Measurements from ENCODE around the gene TMEM174. TPM values are rescaled to one million over a fixed set of nuclear protein-coding genes. Genes with fewer than 3 reads are reported as not detected.

The TMEM174 gene
- total and polyA plus RNA-seq, 2 donors (not counting 1 experiment from before 2014, with no cell fraction given) = not detected

DNA sequence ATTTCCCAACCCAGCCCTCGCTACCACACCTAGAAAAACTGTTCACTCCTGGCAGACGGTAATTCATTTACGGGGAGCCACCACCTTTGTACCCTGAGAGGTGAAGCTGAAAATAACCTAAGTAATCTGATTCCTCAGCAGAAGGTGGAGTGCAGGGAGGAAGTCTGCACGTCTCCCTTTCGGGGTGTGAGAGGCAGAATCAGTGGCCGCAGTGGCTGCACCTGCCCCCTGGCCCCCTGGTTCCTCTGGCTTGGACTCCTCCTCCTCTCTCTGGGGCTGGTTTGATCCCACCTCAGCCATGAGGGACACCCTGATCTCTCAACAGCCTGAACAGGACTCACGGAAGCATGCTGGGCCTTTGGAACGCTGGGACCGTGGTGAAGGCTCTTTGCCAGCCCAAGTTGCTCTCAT, 10.5 kb downstream of the TMEM174 start:
- Histone ChIP-seq H3K9me3 (ENCODE audit: control insufficient read depth, insufficient read depth, low read depth, low read length) (no peaks in the 10 kb centered on the region), H3K27ac (ENCODE audit: insufficient read depth, low read length) (no peak overlapping the region), H2AFZ (ENCODE audit: low read length) (no peak overlapping the region), H4K20me1 (ENCODE audit: control insufficient read depth, extremely low read depth, insufficient read depth, low read length) (no peaks in the 10 kb centered on the region), H3K36me3 (ENCODE audit: control insufficient read depth, insufficient read depth, low read length) (no peaks in the 10 kb centered on the region), H3K27me3 (ENCODE audit: control insufficient read depth, insufficient read depth, low read length) (no peaks in the 10 kb centered on the region), H3K4me2 (ENCODE audit: extremely low read depth, insufficient read depth, low read length) (no peak overlapping the region), H3K9ac (ENCODE audit: insufficient read depth, low read length) (no peak overlapping the region), H3K79me2 (ENCODE audit: control insufficient read depth, insufficient read depth, low read length) (no peaks in the 10 kb centered on the region), H3K4me1 (ENCODE audit: control insufficient read depth, extremely low read depth, insufficient read depth, low read length) (no peaks in the 10 kb centered on the region), H3K4me3 (replicated peaks in 1 of 4; ENCODE audit: control extremely low read depth in 1 of 4, insufficient read depth in 1 of 4, low read depth in 3 of 4, low read length in 4 of 4) (no peak overlapping the region)
- no peak for DNase-seq (ENCODE audit: low read depth in 2 of 2)
- TF ChIP-seq EZH2 (IDR thresholded peaks at IDR 0.05; ENCODE audit: low read length, missing control alignments) = no peak
- TF ChIP-seq, protein P1, sequence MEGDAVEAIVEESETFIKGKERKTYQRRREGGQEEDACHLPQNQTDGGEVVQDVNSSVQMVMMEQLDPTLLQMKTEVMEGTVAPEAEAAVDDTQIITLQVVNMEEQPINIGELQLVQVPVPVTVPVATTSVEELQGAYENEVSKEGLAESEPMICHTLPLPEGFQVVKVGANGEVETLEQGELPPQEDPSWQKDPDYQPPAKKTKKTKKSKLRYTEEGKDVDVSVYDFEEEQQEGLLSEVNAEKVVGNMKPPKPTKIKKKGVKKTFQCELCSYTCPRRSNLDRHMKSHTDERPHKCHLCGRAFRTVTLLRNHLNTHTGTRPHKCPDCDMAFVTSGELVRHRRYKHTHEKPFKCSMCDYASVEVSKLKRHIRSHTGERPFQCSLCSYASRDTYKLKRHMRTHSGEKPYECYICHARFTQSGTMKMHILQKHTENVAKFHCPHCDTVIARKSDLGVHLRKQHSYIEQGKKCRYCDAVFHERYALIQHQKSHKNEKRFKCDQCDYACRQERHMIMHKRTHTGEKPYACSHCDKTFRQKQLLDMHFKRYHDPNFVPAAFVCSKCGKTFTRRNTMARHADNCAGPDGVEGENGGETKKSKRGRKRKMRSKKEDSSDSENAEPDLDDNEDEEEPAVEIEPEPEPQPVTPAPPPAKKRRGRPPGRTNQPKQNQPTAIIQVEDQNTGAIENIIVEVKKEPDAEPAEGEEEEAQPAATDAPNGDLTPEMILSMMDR (conservative IDR thresholded peaks at IDR 0.05 in 1 of 2, IDR thresholded peaks at IDR 0.05 in 1 of 2; ENCODE audit: low read depth in 1 of 2, low read length in 2 of 2) = no peak

DNA sequence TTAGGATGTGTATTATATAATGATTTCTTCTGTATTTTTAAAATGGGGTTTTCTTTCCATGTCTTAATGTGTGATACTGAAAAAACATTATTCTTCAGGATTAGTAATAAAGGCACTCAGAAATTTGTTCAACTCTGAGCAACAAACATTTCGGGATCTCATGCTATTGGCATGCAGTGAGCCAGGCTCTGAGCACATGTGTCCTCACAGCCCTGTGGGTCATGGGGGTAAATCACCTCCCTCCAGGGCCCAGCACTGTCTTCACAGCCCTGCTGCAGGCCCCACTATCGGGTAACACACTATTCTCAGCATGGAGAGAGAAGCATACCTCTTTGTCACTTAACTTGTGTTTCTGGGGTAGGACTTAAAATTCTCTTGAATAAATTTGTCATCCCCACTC, 14.0 kb downstream of the TMEM174 start:
- Histone ChIP-seq H3K36me3 (ENCODE audit: control insufficient read depth, insufficient read depth, low read length) (no peaks in the 10 kb centered on the region), H4K20me1 (ENCODE audit: control insufficient read depth, extremely low read depth, insufficient read depth, low read length) (no peaks in the 10 kb centered on the region), H3K9me3 (ENCODE audit: control insufficient read depth, insufficient read depth, low read depth, low read length) (no peaks in the 10 kb centered on the region), H3K4me3 (replicated peaks in 1 of 4; ENCODE audit: control extremely low read depth in 1 of 4, insufficient read depth in 1 of 4, low read depth in 3 of 4, low read length in 4 of 4) (no peak overlapping the region), H3K4me1 (ENCODE audit: control insufficient read depth, extremely low read depth, insufficient read depth, low read length) (peaks cover 13% of the 10 kb centered on the region), H2AFZ (ENCODE audit: low read length) (no peak overlapping the region), H3K27me3 (ENCODE audit: control insufficient read depth, insufficient read depth, low read length) (peaks cover 3% of the 10 kb centered on the region), H3K9ac (ENCODE audit: insufficient read depth, low read length) (no peak overlapping the region), H3K79me2 (ENCODE audit: control insufficient read depth, insufficient read depth, low read length) (no peaks in the 10 kb centered on the region), H3K4me2 (ENCODE audit: extremely low read depth, insufficient read depth, low read length) (no peak overlapping the region), H3K27ac (ENCODE audit: insufficient read depth, low read length) (no peak overlapping the region)
- TF ChIP-seq, protein P1 (conservative IDR thresholded peaks at IDR 0.05 in 1 of 2, IDR thresholded peaks at IDR 0.05 in 1 of 2; ENCODE audit: low read depth in 1 of 2, low read length in 2 of 2) = no peak
- TF ChIP-seq EZH2 (IDR thresholded peaks at IDR 0.05; ENCODE audit: low read length, missing control alignments) = no peak
- no peak for DNase-seq (ENCODE audit: low read depth in 2 of 2)

DNA sequence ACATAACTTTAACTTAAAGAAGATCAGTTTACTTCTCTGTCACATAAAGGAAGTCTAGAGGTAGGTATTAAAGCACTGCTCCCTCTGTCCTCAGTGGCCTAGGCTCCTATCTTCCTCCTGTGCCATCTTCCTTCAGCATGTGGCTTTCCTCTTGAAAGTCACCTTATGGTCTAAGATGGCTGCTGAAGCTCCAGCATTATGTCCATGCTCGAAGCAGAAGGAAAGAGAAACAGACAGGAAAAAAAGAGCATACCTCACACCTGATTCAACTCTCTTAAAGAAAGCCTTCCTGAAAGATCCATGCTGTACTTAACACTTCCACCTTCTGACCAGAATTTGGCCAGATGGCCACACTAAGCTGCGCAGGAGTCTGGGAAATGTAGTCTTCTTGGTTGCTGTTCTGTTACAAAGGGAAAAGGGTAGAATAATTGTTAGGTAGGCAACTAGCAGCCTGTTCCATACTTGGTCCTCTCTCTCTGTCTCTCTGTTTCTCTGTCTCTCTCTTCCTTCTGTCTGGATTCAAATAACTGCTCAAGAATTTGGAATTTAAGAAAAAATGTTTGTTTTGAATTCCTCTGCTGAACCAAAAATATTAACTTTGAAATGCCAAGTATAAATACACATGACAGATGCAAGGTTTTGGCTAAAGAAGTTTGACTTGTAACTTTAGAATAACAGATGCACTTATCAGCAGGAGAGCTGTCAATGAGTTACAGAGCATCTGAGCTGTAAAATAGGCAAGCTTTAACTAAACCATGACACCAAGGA, 16.0 kb downstream of the TMEM174 start:
- peak overlapping the region; percentile 20 for H3K4me2 ChIP-seq (ENCODE audit: extremely low read depth, insufficient read depth, low read length)
- TF ChIP-seq, protein P1 (conservative IDR thresholded peaks at IDR 0.05 in 1 of 2, IDR thresholded peaks at IDR 0.05 in 1 of 2; ENCODE audit: low read depth in 1 of 2, low read length in 2 of 2) = no peak
- TF ChIP-seq EZH2 (IDR thresholded peaks at IDR 0.05; ENCODE audit: low read length, missing control alignments) = no peak
- H3K27ac ChIP-seq (ENCODE audit: insufficient read depth, low read length) = no peak overlapping the region
- no peaks in the 10 kb centered on the region for H3K79me2 ChIP-seq (ENCODE audit: control insufficient read depth, insufficient read depth, low read length)
- H2AFZ ChIP-seq (ENCODE audit: low read length) = peak overlapping the region; percentile 2
- H3K27me3 ChIP-seq (ENCODE audit: control insufficient read depth, insufficient read depth, low read length) = peaks cover 8% of the 10 kb centered on the region
- no peaks in the 10 kb centered on the region for H3K36me3 ChIP-seq (ENCODE audit: control insufficient read depth, insufficient read depth, low read length)
- H3K4me3 ChIP-seq (replicated peaks in 1 of 4; ENCODE audit: control extremely low read depth in 1 of 4, insufficient read depth in 1 of 4, low read depth in 3 of 4, low read length in 4 of 4) = no peak overlapping the region
- no peaks in the 10 kb centered on the region for H3K9me3 ChIP-seq (ENCODE audit: control insufficient read depth, insufficient read depth, low read depth, low read length)
- peak; percentile 19 to 58 for DNase-seq (ENCODE audit: low read depth in 2 of 2)
- no peaks in the 10 kb centered on the region for H4K20me1 ChIP-seq (ENCODE audit: control insufficient read depth, extremely low read depth, insufficient read depth, low read length)
- peaks cover 13% of the 10 kb centered on the region for H3K4me1 ChIP-seq (ENCODE audit: control insufficient read depth, extremely low read depth, insufficient read depth, low read length)
- H3K9ac ChIP-seq (ENCODE audit: insufficient read depth, low read length) = no peak overlapping the region
